ENCODE data around the gene THBD. TPM values are rescaled to one million over a fixed set of nuclear protein-coding genes. Genes with fewer than 3 reads are reported as not detected.
A peak's percentile ranks its signal among the peaks of the same experiment; 100 is the strongest.

THBD gene
- total RNA-seq, 1 donor from 2014 or later, result 104 TPM

DNA sequence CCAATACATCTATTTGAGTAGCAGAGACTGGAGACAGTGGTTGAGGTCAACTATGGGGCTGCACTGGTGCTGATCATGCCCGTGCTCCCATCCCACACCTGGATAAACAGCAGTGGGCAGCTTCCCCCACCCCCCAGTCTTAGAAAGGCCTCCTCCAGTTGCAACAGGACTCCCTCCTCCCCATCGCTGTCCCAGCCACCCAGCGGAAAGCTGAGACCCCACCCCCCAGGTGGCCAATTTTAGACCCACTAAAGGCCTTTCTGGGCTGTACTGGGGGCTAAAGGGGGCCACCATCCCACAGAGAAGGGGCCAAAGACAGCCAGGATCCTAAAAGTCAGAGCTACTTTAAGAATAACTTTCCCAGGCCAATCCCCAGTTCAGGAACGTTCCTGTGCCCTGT lies 15.6 kb downstream of the THBD start:
- ATAC-seq (no peak), DNase-seq (no peak)
- no peak overlapping the region for H3K4me3 ChIP-seq
- TF ChIP-seq, protein P1, sequence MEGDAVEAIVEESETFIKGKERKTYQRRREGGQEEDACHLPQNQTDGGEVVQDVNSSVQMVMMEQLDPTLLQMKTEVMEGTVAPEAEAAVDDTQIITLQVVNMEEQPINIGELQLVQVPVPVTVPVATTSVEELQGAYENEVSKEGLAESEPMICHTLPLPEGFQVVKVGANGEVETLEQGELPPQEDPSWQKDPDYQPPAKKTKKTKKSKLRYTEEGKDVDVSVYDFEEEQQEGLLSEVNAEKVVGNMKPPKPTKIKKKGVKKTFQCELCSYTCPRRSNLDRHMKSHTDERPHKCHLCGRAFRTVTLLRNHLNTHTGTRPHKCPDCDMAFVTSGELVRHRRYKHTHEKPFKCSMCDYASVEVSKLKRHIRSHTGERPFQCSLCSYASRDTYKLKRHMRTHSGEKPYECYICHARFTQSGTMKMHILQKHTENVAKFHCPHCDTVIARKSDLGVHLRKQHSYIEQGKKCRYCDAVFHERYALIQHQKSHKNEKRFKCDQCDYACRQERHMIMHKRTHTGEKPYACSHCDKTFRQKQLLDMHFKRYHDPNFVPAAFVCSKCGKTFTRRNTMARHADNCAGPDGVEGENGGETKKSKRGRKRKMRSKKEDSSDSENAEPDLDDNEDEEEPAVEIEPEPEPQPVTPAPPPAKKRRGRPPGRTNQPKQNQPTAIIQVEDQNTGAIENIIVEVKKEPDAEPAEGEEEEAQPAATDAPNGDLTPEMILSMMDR (IDR thresholded peaks at IDR 0.05), result no peak
- intact Hi-C loops (cut with DNase I), result no loop called here
- H3K4me1 ChIP-seq, result no peaks in the 10 kb centered on the region
- H3K27me3 ChIP-seq, result peaks cover 16% of the 10 kb centered on the region
- H3K9me3 ChIP-seq, result no peaks in the 10 kb centered on the region
- H3K27ac ChIP-seq, result no peak overlapping the region
- H3K36me3 ChIP-seq, result no peaks in the 10 kb centered on the region

DNA sequence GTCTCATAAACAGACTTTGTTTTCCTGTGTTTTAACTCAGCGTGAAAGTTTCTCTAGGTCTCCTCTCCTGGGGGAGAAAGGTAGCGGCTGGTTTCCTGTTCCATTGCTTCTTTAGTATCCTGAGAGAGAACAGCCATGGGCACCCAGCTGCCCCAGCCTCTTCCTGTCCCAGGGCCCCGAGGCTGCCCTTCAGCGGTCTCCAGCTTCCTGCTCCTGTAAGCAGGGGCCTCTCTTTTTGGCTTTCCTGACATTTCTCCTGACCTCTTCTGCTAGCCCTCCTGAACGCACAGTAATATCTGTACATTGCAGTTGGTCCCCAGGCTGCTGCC lies 16.8 kb downstream of the THBD start:
- ATAC-seq (no peak), DNase-seq (no peak)
- TF ChIP-seq, protein P1 (IDR thresholded peaks at IDR 0.05), result no peak
- H3K27ac ChIP-seq, result no peak overlapping the region
- intact Hi-C loops (cut with DNase I), result no loop called here
- no peaks in the 10 kb centered on the region for H3K4me1 ChIP-seq
- no peak overlapping the region for H3K4me3 ChIP-seq
- peaks cover 16% of the 10 kb centered on the region for H3K27me3 ChIP-seq
- no peaks in the 10 kb centered on the region for H3K9me3 ChIP-seq
- H3K36me3 ChIP-seq, result no peaks in the 10 kb centered on the region

DNA sequence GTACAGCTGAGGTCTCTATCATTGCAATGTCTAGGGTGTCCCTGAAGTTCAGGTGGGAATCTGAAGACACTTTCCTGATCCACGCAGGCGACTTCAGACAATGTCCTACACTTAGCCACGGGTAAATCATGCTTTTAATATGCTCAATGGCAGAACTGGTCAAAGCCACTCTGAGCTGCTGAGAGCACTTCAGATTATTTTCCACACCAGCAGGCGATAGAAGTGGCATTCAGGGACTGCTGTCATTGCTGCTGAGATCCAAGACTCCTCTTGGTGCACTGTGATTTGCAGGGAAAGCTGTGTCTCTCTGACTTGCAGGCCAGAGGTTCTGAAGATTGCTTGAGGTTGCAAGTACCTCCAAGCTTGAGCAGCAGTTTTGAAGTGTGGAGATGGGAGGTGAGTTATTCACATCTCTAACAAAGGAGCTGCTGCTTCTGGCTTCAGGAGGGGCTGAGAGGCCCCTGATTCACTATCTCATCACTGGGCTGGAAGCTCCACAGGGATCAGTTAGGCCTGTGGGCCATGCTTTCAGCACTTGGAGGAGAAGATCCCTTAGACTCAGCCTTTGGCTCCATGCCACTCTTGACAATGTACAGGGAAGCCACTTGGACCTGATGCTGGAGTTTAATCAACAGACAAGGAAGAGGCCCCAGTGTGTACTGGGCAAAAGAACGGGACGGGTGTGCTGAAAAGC lies 17.3 kb downstream of the THBD start:
- no peaks in the 10 kb centered on the region for H3K36me3 ChIP-seq
- TF ChIP-seq, protein P1 (IDR thresholded peaks at IDR 0.05), result no peak
- DNase-seq, result no peak
- no peak for ATAC-seq
- peaks cover 3% of the 10 kb centered on the region for H3K4me1 ChIP-seq
- intact Hi-C loops (cut with DNase I), result no loop called here
- H3K4me3 ChIP-seq, result no peak overlapping the region
- peaks cover 16% of the 10 kb centered on the region for H3K27me3 ChIP-seq
- no peaks in the 10 kb centered on the region for H3K9me3 ChIP-seq
- H3K27ac ChIP-seq, result no peak overlapping the region

DNA sequence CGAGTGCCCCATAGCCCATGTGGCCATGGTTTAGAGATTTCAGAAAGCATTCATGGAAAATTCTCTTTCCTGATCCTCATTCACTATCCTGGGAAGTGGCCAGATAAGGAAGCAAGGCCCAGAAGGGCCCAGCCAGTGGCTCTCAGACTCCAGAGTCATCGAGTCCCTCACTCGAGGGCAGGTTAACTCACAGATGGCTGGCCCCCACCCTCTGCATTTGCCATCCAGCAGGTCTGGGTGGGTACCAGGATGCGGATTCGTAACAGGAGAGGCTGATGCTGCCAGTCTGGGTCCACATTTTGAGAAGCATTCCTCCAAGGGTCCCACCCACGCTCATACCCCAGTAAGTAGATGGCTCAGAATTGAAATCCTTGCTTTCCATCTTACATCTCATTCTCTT lies 18.1 kb downstream of the THBD start:
- intact Hi-C loops (cut with DNase I), result no loop called here
- ATAC-seq (no peak), DNase-seq (no peak)
- H3K27me3 ChIP-seq, result peaks cover 9% of the 10 kb centered on the region
- TF ChIP-seq, protein P1 (IDR thresholded peaks at IDR 0.05), result no peak
- H3K36me3 ChIP-seq, result no peaks in the 10 kb centered on the region
- no peak overlapping the region for H3K27ac ChIP-seq
- H3K4me3 ChIP-seq, result no peak overlapping the region
- peaks cover 3% of the 10 kb centered on the region for H3K4me1 ChIP-seq
- no peaks in the 10 kb centered on the region for H3K9me3 ChIP-seq

DNA sequence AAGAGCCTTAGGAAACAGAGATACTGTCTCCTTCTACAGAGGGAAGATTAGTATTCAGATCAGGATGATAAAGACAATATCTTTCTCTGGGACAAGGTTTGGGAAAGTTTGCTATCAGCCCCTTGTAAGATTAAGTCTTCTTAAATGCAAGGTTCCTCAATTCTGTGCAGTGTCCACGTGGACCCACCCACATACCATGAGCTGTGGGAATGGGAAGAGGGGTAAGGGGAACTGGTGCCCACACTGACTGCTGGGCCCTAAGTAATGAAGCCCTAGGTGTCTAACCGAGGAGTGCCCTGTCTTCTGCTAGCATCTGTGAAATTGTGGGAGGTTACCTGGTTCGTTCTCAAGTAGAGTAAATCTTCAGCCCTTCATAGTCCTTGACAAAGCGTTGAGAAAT lies 20.1 kb downstream of the THBD start:
- no peak for DNase-seq
- H3K36me3 ChIP-seq, result no peaks in the 10 kb centered on the region
- no peaks in the 10 kb centered on the region for H3K27me3 ChIP-seq
- TF ChIP-seq, protein P1 (IDR thresholded peaks at IDR 0.05), result no peak
- H3K4me3 ChIP-seq, result no peak overlapping the region
- ATAC-seq, result peak; percentile 82
- no peaks in the 10 kb centered on the region for H3K9me3 ChIP-seq
- peaks cover 3% of the 10 kb centered on the region for H3K4me1 ChIP-seq
- intact Hi-C loops (cut with DNase I), result no loop called here
- H3K27ac ChIP-seq, result no peak overlapping the region

DNA sequence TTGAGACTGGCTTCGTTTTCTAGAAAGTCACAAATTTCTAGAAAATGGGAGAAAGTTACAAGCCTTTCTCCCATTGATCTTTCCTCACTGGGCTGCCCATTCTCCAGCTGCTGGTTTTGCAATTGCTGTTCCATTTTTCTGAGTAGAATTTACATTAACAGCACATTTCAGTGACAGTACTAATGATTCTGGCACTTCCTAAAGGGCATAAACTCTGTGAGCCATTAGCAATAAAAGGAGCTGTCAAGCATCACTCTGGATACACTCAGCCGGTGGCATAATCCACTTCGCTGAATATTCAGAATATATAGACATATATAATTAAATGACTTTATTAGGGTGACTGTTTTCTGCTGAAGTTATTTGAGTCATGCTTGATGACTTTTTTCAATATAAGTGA lies 21.1 kb downstream of the THBD start:
- Histone ChIP-seq H3K36me3 (no peaks in the 10 kb centered on the region), H3K9me3 (no peaks in the 10 kb centered on the region), H3K27me3 (no peaks in the 10 kb centered on the region), H3K27ac (no peak overlapping the region), H3K4me3 (no peak overlapping the region), H3K4me1 (peaks cover 3% of the 10 kb centered on the region)
- ATAC-seq, result no peak
- DNase-seq, result no peak
- TF ChIP-seq, protein P1 (IDR thresholded peaks at IDR 0.05), result no peak
- intact Hi-C loops (cut with DNase I), result no loop called here
